NB4 (cell line): Measurements from ENCODE around the gene ONECUT3.
"Not testable (repeated sequence)": the region's sequence is repeated elsewhere in the genome, so short reads cannot be mapped to it uniquely, and the experiment has no call there.

ENCODE experiments used
- DNase-seq: peaks from one replicate; pipeline ENCODE4 v3.0.0; 2010; ENCODE audit warnings: low read depth
- H3K4me3 ChIP-seq: one replicate; pipeline ENCODE4 v1.5.1; 2011; ENCODE audit warnings: mild to moderate bottlenecking, low read depth, low read length, moderate library complexity
- CTCF ChIP-seq: IDR thresholded peaks from one replicate; pipeline ENCODE4 v1.5.1; 2012; ENCODE audit warnings: low read depth, low read length
- MYC ChIP-seq: IDR thresholded peaks from 2 replicates; pipeline ENCODE4 v1.6.1; 2011; ENCODE audit warnings: low read depth, low read length
- POLR2A ChIP-seq: IDR thresholded peaks from 2 replicates; pipeline ENCODE4 v1.6.1; 2011; ENCODE audit warnings: mild to moderate bottlenecking; ENCODE audit not compliant: insufficient read length; ENCODE audit errors: extremely low read depth
- TF ChIP-seq, protein P1 (sequence below): IDR thresholded peaks from 2 replicates; pipeline ENCODE4 v1.6.1; 2011; ENCODE audit warnings: low read depth, low read length

Gene ONECUT3

DNA sequence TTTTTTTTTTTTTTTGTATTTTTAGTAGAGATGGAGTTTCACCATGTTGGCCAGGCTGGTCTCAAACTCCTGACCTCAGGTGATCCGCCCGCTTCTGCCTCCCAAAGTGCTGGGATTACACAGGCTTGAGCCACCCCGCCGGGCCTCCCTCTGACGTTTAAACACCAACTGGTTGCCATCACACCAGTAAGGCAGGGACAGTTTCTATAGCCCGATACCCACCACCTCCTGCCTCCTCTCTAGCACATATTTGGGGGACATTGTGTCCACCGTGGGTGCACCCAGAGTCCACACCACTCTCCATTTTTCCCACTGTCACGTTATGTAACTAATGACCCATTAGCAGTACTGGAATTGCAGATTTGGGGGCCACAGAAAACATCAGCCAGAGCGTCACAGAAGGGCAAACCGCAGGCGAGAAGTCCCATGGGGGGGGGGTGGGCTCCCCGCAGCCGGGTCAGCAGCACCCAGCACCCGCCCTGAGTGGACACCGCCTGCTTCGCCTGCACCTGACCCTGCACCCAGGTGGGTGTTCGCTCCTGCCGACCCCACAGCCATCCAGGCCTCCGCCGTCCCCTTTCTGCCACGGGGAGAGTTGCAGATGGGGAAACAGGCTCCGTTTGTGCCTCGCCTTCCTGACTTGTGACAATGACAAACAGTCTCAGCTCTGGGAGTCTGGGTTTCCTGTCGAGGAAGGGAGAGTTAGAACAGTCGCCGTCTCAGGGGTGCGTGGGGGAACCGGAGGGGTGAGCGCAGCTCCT, 3.6 kb downstream of the ONECUT3 start:
- no peak for TF ChIP-seq POLR2A
- no peak for TF ChIP-seq MYC
- no peak for TF ChIP-seq CTCF
- TF ChIP-seq, protein P1, sequence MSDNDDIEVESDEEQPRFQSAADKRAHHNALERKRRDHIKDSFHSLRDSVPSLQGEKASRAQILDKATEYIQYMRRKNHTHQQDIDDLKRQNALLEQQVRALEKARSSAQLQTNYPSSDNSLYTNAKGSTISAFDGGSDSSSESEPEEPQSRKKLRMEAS = no peak
- DNase-seq = no peak
- H3K4me3 ChIP-seq = no peak overlapping the region

DNA sequence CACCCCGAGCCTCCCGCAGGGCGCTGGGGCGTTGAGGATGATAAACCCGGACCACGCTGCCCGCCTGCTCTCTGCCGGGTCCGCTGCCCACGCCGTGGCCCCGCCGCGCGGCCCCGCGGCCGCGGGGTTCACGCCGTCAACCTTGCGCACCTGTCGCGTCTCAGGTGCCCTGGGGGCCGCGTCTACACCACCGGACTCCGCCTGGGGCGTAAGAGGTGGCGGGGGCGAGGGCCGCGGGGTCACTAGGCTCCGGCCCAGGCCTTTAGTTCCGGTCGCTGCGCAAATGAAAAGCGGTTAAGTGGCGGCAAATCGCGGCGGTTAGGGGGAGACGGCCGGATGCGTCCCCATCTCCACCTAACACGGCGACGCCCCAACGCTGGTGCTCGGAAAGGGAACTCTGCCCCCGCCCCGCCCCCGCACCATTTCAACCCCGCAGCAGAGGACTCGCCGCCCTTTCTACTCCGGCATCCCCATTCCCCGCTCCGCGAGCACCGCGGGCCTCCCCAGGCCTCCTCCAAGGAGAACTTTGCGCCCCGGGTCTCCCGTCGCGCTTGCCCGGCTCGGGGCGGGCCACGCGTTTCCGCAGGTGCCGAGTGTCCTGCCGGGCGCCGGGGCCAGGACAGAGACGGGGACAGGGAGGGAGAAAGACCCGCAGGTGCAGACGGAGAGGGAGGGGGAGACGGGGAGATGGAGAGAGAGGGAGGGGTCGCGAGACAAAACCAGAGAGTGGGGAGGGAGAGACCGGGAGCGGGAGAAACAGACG, 4.3 kb downstream of the ONECUT3 start:
- no peak overlapping the region for H3K4me3 ChIP-seq
- TF ChIP-seq MYC (no peak), POLR2A (no peak)
- TF ChIP-seq, protein P1 = no peak
- DNase-seq = no peak

DNA sequence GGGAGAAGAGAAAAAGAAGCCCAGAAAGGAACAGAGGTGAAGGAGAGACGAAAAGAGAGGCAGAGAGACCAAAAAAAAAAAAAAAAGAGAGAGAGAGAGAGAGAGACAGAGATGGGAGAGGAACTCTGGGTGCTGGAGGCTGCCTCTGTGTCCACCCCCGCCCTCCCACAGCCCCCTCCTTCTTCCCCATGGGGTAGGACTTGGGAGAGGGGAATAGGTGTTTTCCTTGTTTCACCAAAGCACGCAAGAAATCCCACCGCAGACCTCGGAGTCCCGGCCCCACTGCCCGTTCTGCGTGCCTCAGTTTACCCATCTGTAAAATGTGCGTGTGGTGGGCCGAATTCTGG, 4.9 kb downstream of the ONECUT3 start:
- no peak for DNase-seq
- TF ChIP-seq MYC (no peak), POLR2A (no peak), CTCF (no peak)
- TF ChIP-seq, protein P1 = no peak
- no peak overlapping the region for H3K4me3 ChIP-seq

DNA sequence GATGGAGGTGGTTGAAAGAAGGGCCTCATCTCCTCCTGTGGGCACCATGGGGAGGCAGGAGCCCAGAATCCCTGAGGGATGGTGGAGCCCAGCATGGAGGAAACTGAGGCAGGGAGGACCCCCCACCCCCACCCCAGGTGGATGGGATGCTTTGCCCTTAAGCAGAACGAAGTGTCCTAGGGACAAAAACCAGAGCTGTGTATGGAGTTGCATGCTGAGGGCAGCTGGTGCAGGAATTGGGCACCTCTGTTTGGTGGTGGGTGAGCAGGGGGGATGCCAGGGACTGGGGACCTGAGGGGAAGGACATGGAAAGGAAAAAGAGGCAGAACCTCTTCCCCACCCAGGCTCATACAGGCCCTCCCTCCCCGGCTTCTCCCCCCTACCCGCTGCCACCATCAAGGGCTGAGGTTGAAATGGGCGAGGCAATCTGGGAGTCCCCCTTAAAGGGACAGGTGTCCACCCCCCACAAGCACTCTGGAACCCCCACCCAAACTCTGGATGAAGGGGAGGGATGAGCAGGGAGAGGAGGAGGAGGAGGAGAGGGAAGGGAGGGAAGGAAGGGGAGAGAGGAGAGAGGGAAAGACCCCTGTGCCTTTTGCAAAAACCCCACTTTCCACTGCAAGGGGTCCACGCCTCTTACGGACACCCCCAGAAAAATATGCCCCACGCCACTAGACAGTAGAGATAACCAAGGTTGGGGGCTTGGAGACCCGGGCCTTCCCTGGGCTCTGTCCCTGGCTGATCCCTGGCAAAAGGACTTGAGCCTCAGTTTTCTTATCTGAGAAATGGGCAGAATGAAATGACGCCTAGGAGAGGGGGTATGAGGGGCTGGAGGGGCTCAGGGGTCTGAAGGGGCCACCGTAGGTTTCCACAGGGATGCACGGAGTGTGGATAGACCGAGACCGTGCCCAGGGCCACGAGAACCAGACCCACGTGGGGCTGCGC, 5.9 kb downstream of the ONECUT3 start:
- H3K4me3 ChIP-seq = no peak overlapping the region
- TF ChIP-seq MYC (no peak), CTCF (no peak), POLR2A (no peak)
- TF ChIP-seq, protein P1 = no peak
- no peak for DNase-seq

GRCh38 chr19:1760020-1760419, 6.7 kb downstream of the ONECUT3 start:
- no peak for TF ChIP-seq POLR2A
- no peak for TF ChIP-seq CTCF
- no peak for TF ChIP-seq MYC
- TF ChIP-seq, protein P1 = no peak
- no peak for DNase-seq
- no peak overlapping the region for H3K4me3 ChIP-seq

DNA sequence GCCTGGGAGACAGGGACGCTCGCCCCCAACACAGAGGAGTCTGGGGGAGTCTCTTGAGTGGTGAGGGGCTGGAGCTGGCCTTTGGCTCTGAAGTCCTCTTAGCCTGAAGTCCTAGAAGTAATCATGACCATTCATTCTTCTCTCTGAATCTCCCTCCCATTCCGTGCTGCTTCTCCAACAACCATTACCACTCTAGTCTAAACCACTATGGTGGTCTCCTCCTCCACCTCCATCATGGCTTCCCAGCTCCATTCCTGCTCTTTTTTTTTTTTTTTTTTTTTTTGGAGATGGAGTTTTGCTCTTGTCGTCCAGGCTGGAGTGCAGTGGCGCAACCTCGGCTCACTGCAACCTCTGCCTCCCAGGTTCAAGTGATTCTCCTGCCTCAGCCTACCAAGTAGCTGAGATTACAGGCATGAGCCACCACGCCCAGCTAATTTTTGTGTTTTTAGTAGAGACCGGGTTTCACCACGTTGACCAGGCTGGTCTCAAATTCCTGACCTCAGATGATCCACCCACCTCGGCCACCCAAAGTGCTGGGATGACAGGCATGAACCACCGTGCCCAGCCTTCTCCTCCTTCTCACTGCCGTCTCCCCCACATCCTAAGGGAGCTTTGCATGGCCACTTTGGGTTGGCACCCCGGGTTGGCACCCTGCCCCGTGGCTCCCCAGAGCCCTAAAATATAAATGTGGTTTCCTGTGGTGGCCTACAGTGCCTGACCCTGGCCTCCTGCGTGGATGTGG, 7.7 kb downstream of the ONECUT3 start:
- H3K4me3 ChIP-seq, DNase-seq: not testable (repeated sequence)
